VCaP (cell line): ENCODE results near the gene INPP1.

Experiments
- H3K27ac ChIP-seq: fragments of 450-650 bp; 2 replicates; pipeline ENCODE4 v1.5.1; 2017
- CTCF ChIP-seq: fragments of 450-650 bp; conservative IDR thresholded peaks from 2 replicates; pipeline ENCODE4 v1.5.1; 2017; ENCODE audit warnings: mild to moderate bottlenecking, moderate library complexity

The INPP1 gene

DNA sequence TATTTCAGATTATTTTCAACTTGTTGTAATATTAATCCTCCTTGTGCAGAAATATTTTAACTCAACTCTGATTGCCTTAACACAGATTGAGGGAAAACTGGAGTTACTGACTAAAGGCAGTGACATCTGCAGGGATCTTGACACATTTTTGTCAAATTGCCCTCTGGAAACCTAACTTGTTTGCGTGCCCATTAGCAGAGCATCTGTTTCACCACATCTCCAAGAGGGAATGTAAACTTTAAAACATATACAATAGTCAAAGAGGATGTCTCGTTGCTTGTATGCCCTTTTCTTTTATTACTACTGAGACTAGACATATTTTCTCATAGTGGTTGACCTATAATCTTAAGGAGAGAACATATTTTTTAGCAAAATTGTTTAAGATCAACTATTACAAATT lies 14.2 kb downstream of the INPP1 start:
- peak overlapping the region; percentile 84 for H3K27ac ChIP-seq
- TF ChIP-seq CTCF: no peak

GRCh38 chr2:190358655-190359448 lies 15.5 kb downstream of the INPP1 start:
- peak overlapping the region; percentile 84 for H3K27ac ChIP-seq

- peak overlapping the region; percentile 84 for H3K27ac ChIP-seq
- no peak for TF ChIP-seq CTCF
Measured at GRCh38 chr2:190360561-190360960, 17.2 kb downstream of the INPP1 start.

DNA sequence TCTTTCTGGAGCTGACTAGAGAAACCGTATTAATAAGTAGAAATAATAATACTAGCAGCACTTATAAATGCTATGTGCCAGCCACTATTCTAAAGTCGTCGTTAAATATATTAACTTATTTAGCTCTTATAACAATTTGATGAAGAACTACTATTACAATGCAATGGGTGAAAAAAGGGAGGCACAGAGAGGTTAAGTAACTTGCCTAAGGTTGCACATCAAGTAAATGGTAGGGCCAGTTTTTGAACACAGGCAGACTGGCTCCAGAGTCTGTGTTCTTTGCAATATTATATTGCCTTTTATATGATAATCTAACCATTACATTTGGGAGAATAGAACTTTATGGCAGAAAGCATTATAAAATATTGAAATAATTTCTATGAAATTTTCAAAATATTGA lies 17.6 kb downstream of the INPP1 start:
- peak overlapping the region; percentile 84 for H3K27ac ChIP-seq
- no peak for TF ChIP-seq CTCF

- H3K27ac ChIP-seq: peak overlapping the region; percentile 84
- no peak for TF ChIP-seq CTCF
Measured at GRCh38 chr2:190361572-190361971, 18.2 kb downstream of the INPP1 start.

DNA sequence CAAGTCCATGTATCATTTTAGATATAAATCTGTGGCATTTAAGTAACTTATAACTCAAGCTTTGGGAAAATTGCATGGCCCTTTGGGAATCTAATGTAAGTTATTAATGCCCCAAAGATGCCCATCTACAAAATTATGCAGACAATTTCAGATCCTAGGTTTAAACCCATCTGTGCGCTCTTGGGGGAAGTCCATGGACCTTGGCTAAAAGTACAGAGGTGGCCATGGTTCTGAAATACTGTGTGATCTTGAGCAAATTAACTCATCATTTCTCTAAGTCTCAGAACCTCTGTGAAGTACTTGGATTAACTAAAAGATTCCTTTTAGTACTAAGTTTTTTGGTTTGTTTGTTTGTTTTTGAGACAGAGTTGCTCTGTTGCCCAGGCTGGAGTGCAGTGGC lies 19.5 kb downstream of the INPP1 start:
- no peak overlapping the region for H3K27ac ChIP-seq
- TF ChIP-seq CTCF: no peak

GRCh38 chr2:190365499-190366204 lies 22.3 kb downstream of the INPP1 start:
- H3K27ac ChIP-seq: no peak overlapping the region

More at GRCh38 chr2:190365499-190366204, 22.3 kb downstream of the INPP1 start:
- TF ChIP-seq CTCF: no peak
